ENCODE data around the gene NPLOC4.
"Not testable (repeated sequence)": the region's sequence is repeated elsewhere in the genome, so short reads cannot be mapped to it uniquely, and the experiment has no call there.

The NPLOC4 gene

GRCh38 chr17:81531998-81532404 lies 104.9 kb downstream of the NPLOC4 start:
- not testable (repeated sequence) for DNase-seq

- not testable (repeated sequence) for DNase-seq
These were observed 105.9 kb downstream of the NPLOC4 start for GRCh38 chr17:81531013-81531412.

GRCh38 chr17:81529437-81529803 lies 107.5 kb downstream of the NPLOC4 start:
- DNase-seq: no peak

- DNase-seq: no peak
These were observed 108.1 kb downstream of the NPLOC4 start for GRCh38 chr17:81528651-81529436.

- no peak for DNase-seq
These were observed 108.6 kb downstream of the NPLOC4 start for GRCh38 chr17:81528384-81528650.

GRCh38 chr17:81527591-81528383 lies 109.1 kb downstream of the NPLOC4 start, which contains the start of gene FSCN2:
TSS of gene FSCN2 (plus strand) at chr17:81528377. CDS start at chr17:81528532, 155 bp downstream.
- DNase-seq: no peak

GRCh38 chr17:81526662-81527571 lies 110.0 kb downstream of the NPLOC4 start:
- no peak for DNase-seq

- DNase-seq: no peak
These were observed 112.1 kb downstream of the NPLOC4 start for GRCh38 chr17:81524865-81525159.

- DNase-seq: no peak
These were observed 112.7 kb downstream of the NPLOC4 start for GRCh38 chr17:81524039-81524864.

GRCh38 chr17:81523402-81524038 lies 113.4 kb downstream of the NPLOC4 start:
- no peak for DNase-seq

GRCh38 chr17:81522491-81523401 lies 114.2 kb downstream of the NPLOC4 start:
- no peak for DNase-seq

GRCh38 chr17:81520021-81520901 lies 116.7 kb downstream of the NPLOC4 start:
- no peak for DNase-seq

GRCh38 chr17:81519284-81520020 lies 117.5 kb downstream of the NPLOC4 start:
- peak; percentile 78 for DNase-seq

GRCh38 chr17:81518785-81519283 lies 118.1 kb downstream of the NPLOC4 start:
- no peak for DNase-seq

GRCh38 chr17:81518113-81518784 lies 118.7 kb downstream of the NPLOC4 start:
- no peak for DNase-seq

GRCh38 chr17:81517339-81518112 lies 119.4 kb downstream of the NPLOC4 start:
- DNase-seq: no peak

- no peak for DNase-seq
These were observed 119.9 kb downstream of the NPLOC4 start for GRCh38 chr17:81517009-81517338.

- no peak for DNase-seq
These were observed 120.5 kb downstream of the NPLOC4 start for GRCh38 chr17:81516439-81516838.
